ENCODE measurements around the gene OSBPL2. TPM values are rescaled to one million over a fixed set of nuclear protein-coding genes. Genes with fewer than 3 reads are reported as not detected.

OSBPL2 gene
- total and polyA plus RNA-seq, 9 of the 15 experiments (the other 6 are each of a cell fraction or from before 2014, with no cell fraction given): 2.5 to 25.6 (median 14.1) TPM

GRCh38 chr20:62275219-62275618, 36.9 kb downstream of the OSBPL2 start:
- Histone ChIP-seq H3K27me3 (ENCODE audit: control insufficient read depth in 2 of 2, insufficient read depth in 2 of 2, low read length in 2 of 2) (no peaks in the 10 kb centered on the region), H2AFZ (ENCODE audit: low read depth, low read length) (no peak overlapping the region), H3K4me3 (no peak overlapping the region), H3K4me2 (ENCODE audit: insufficient read depth, low read length) (no peak overlapping the region), H3K4me1 (replicated peaks in 1 of 2; ENCODE audit: control insufficient read depth in 2 of 2, insufficient read depth in 2 of 2, low read length in 2 of 2) (peaks cover 11% of the 10 kb centered on the region in 2 experiments; a peak in 3 of 5 replicates), H3K27ac (ENCODE audit: extremely low read depth, low read depth, low read length) (no peak overlapping the region), H3K9ac (ENCODE audit: insufficient read depth in 1 of 2, low read depth in 2 of 2, low read length in 2 of 2) (no peak overlapping the region), H4K20me1 (replicated peaks; ENCODE audit: control insufficient read depth, insufficient read depth, low read length) (peaks cover 14% of the 10 kb centered on the region), H3K9me3 (replicated peaks; ENCODE audit: control insufficient read depth, insufficient read depth, low read depth, low read length) (no peaks in the 10 kb centered on the region), H3K36me3 (ENCODE audit: control insufficient read depth, insufficient read depth, low read length) (peaks cover 34% of the 10 kb centered on the region; the same call in 2 of the 3 replicates), H3K79me2 (ENCODE audit: control insufficient read depth, insufficient read depth, low read length) (no peaks in the 10 kb centered on the region), H3K9me1 (ENCODE audit: control insufficient read depth, insufficient read depth, low read length) (no peaks in the 10 kb centered on the region)
- TF ChIP-seq, protein P1, sequence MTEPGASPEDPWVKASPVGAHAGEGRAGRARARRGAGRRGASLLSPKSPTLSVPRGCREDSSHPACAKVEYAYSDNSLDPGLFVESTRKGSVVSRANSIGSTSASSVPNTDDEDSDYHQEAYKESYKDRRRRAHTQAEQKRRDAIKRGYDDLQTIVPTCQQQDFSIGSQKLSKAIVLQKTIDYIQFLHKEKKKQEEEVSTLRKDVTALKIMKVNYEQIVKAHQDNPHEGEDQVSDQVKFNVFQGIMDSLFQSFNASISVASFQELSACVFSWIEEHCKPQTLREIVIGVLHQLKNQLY (CRISPR knock-in tag; conservative IDR thresholded peaks at IDR 0.05): no peak
- TF ChIP-seq KDM4B (IDR thresholded peaks at IDR 0.05; ENCODE audit: borderline replicate concordance in 2 of 2, low read depth in 1 of 2) (no peak), SIX5 (IDR thresholded peaks at IDR 0.05; ENCODE audit: borderline replicate concordance in 1 of 2, insufficient read depth in 1 of 2, low read depth in 1 of 2, low read length in 2 of 2) (no peak), ARID2 (IDR thresholded peaks at IDR 0.05) (no peak), NCOA1 (IDR thresholded peaks at IDR 0.05; ENCODE audit: low read depth) (no peak), CEBPZ (IDR thresholded peaks at IDR 0.05; ENCODE audit: borderline replicate concordance, low read depth, low read length) (no peak), ZNF436 (CRISPR knock-in tag; IDR thresholded peaks at IDR 0.05) (no peak), KHSRP (IDR thresholded peaks at IDR 0.05) (no peak), KLF10 (CRISPR knock-in tag; IDR thresholded peaks at IDR 0.05) (no peak)
- FAIRE-seq (no peak), ATAC-seq (no peak), DNase-seq (ENCODE audit: extremely low read depth in 1 of 4, low spot score in 3 of 4) (no peak)
- ChIA-PET CTCF (ENCODE audit: low intra/inter-chr PET ratio) (no interaction called here), POLR2A (interaction anchor here (2.1 kb wide), 1 partner anchor 10 kb away, joined by 6 read pairs; no protein-coding TSS in a partner anchor)
- BruUV-seq (replicated peaks): no TSS peak
- in situ Hi-C loops (cut with MboI): no loop called here
- intact Hi-C loops (cut with micrococcal nuclease): no loop called here
- WGBS (ENCODE audit: insufficient coverage, low coverage, missing lambda C conversion rate): 82% methylated on average over 8 of the region's 10 CpGs

Data from K562 (cell line).